ENCODE data around the gene FFAR1. TPM values are rescaled to one million over a fixed set of nuclear protein-coding genes. Genes with fewer than 3 reads are reported as not detected.

The FFAR1 gene
- total and polyA plus RNA-seq, 2 donors (not counting 1 experiment from before 2014, with no cell fraction given): 3.0 to 17.9 TPM

- Histone ChIP-seq H3K9me3 (ENCODE audit: control extremely low read depth in 1 of 3, control insufficient read depth in 2 of 3, insufficient read depth in 1 of 3, low read length in 2 of 3) (peaks cover 0 to 2% (median 0%) of the 10 kb centered on the region in 3 donors), H3K4me2 (replicated peaks; ENCODE audit: low read depth, low read length, poor library complexity, severe bottlenecking) (no peak overlapping the region), H3K27me3 (replicated peaks in 1 of 4; ENCODE audit: control extremely low read depth in 1 of 4, control insufficient read depth in 3 of 4, insufficient read depth in 4 of 4, low read length in 3 of 4) (no peaks in the 10 kb centered on the region), H3K36me3 (replicated peaks in 1 of 2; ENCODE audit: control extremely low read depth in 1 of 2, control insufficient read depth in 1 of 2, extremely low read depth in 1 of 2, insufficient read depth in 2 of 2, low read length in 1 of 2) (no peaks in the 10 kb centered on the region), H4K20me1 (ENCODE audit: control insufficient read depth, insufficient read depth, low read length, poor library complexity, severe bottlenecking) (no peaks in the 10 kb centered on the region), H3K9ac (ENCODE audit: low read length) (no peak overlapping the region), H3K4me1 (ENCODE audit: control insufficient read depth in 2 of 2, insufficient read depth in 2 of 2, low read length in 2 of 2) (no peaks in the 10 kb centered on the region), H3K4me3 (ENCODE audit: control extremely low read depth in 1 of 5, extremely low read depth in 1 of 5, insufficient read depth in 1 of 5, low read depth in 2 of 5, low read length in 4 of 5) (no peak overlapping the region), H3K27ac (ENCODE audit: low read length in 2 of 2) (no peak overlapping the region), H2AFZ (ENCODE audit: insufficient read depth, low read depth, low read length, poor library complexity, severe bottlenecking) (no peak overlapping the region), H3K79me2 (ENCODE audit: control insufficient read depth, insufficient read depth, low read length) (no peaks in the 10 kb centered on the region)
- Mint-ChIP-seq H3K4me1 (peaks cover 2% of the 10 kb centered on the region), H3K4me3 (no peak overlapping the region), H3K9me3 (ENCODE audit: insufficient read depth) (no peaks in the 10 kb centered on the region), H3K27me3 (peaks cover 2% of the 10 kb centered on the region), H3K27ac (no peak overlapping the region)
- ChIA-PET POLR2A (no interaction called here), CTCF (no interaction called here)
- no peak for TF ChIP-seq CTCF (IDR thresholded peaks at IDR 0.05)
- no peak for TF ChIP-seq EZH2 (IDR thresholded peaks at IDR 0.05; ENCODE audit: borderline replicate concordance, insufficient read depth, low read depth, low read length, poor library complexity, severe bottlenecking)
- DNase-seq: no peak
- 50% methylated on average over 5 of the region's 5 CpGs for WGBS (ENCODE audit: insufficient coverage)
- no peak for ATAC-seq (ENCODE audit: low read depth)
- intact Hi-C loops (cut with micrococcal nuclease): no loop called here
Observed at GRCh38 chr19:35392742-35393715, 45.3 kb downstream of the FFAR1 start.
